GM10248 (cell line): ENCODE data around the gene CNOT4.
"Not testable (repeated sequence)": the region's sequence is repeated elsewhere in the genome, so short reads cannot be mapped to it uniquely, and the experiment has no call there.

ENCODE experiments used
- CTCF ChIA-PET: fragments of 300-600 bp; sonication (Branson Sonifier 250); formaldehyde crosslinking; extraction: SDS; loops from one replicate; lab custom pipeline; 2021; ENCODE audit warnings: antibody characterized with exemption; lab: Yijun Ruan, JAX
- POLR2A ChIA-PET: fragments of 350-650 bp; sonication (Branson Sonifier 250); formaldehyde crosslinking; extraction: SDS; loops from one replicate; lab custom pipeline; 2020; ENCODE audit warnings: antibody characterized with exemption; lab: Yijun Ruan, JAX
- DNase-seq: peaks from one replicate; pipeline ENCODE4 v3.0.0; 2012; ENCODE audit errors: extremely low spot score
- TF ChIP-seq, protein P1 (sequence below): IDR thresholded peaks from 2 replicates; pipeline ENCODE4 v1.5.1; 2012; ENCODE audit warnings: mild to moderate bottlenecking, low read depth; ENCODE audit errors: extremely low read depth, missing control alignments, control extremely low read depth

CNOT4 gene

DNA sequence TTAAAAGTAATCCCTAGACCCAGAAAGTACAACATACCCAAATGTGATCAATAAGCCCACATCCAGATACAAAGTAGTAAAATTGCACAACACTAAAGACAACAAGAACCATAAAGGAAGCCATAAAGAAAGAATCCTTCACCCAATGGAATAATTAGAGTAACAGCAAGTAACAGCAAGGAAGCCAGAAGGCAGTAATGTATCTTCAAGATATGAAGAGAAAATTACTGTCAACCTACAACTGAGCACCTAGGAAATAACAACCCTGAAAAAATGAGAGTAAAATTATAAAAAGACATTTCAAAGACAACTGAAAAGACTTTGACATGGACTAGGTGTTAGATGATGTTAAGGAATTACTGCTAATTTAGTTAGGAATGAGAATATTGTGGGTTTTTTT lies 60.5 kb downstream of the CNOT4 start:
- TF ChIP-seq, protein P1, sequence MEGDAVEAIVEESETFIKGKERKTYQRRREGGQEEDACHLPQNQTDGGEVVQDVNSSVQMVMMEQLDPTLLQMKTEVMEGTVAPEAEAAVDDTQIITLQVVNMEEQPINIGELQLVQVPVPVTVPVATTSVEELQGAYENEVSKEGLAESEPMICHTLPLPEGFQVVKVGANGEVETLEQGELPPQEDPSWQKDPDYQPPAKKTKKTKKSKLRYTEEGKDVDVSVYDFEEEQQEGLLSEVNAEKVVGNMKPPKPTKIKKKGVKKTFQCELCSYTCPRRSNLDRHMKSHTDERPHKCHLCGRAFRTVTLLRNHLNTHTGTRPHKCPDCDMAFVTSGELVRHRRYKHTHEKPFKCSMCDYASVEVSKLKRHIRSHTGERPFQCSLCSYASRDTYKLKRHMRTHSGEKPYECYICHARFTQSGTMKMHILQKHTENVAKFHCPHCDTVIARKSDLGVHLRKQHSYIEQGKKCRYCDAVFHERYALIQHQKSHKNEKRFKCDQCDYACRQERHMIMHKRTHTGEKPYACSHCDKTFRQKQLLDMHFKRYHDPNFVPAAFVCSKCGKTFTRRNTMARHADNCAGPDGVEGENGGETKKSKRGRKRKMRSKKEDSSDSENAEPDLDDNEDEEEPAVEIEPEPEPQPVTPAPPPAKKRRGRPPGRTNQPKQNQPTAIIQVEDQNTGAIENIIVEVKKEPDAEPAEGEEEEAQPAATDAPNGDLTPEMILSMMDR = no peak
- DNase-seq = no peak

DNA sequence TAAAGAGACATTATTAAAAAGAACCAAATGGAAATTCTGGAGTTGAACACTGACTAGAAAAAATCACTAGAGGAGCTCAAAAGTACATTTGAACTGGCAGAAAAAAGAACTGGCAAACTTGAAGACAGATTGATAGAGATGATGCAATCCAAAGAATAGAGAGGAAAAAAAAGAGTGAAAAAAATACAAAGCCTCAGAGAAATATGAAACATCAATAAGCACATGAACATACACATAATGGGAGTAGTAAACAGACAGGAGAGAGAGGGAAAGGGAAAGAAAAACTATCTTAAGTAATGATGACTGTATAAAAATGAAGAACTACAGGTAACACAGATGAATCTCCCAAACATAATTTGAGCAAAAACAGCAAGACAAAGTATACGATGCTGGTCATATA lies 61.1 kb downstream of the CNOT4 start:
- no peak for DNase-seq
- CTCF ChIA-PET = no interaction called here
- POLR2A ChIA-PET = no interaction called here
- TF ChIP-seq, protein P1 = no peak

More for the DNA sequence above, 60.5 kb downstream of the CNOT4 start:
- ChIA-PET POLR2A (no interaction called here), CTCF (no interaction called here)

GRCh38 chr7:135447748-135448147 lies 62.2 kb downstream of the CNOT4 start:
- TF ChIP-seq, protein P1 = no peak
- CTCF ChIA-PET = interaction anchor here (0.8 to 1.6 kb wide), 5 partner anchors 11 to 167 kb away, joined by 3 to 5 read pairs (median 4); no protein-coding TSS in a partner anchor
- POLR2A ChIA-PET = no interaction called here
- DNase-seq = no peak

DNA sequence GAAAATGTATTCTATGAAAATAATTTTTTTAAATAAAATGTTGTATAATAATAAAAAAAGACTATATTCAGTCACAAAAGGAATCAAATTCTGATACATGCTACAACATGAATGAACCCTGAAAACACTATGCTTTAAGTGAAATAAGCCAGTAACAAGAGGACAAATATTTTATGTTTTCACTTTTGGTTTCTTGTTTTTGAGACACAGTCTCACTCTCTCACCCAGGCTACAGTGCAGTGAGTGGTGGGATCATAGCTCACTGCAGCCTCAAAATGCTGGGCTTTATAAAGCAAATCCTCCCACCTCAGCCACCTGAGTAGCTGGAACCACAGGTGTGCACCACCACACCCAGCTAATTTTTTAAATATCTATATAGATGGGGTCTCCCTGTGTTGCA lies 64.2 kb downstream of the CNOT4 start:
- POLR2A ChIA-PET = interaction anchor here (0.6 kb wide), 1 partner anchor 124 kb away, joined by 4 read pairs; no protein-coding TSS in a partner anchor

GRCh38 chr7:135445266-135445665 lies 64.6 kb downstream of the CNOT4 start:
- CTCF ChIA-PET, DNase-seq: not testable (repeated sequence)
- POLR2A ChIA-PET = interaction anchor here (0.6 kb wide), 1 partner anchor 124 kb away, joined by 4 read pairs; no protein-coding TSS in a partner anchor

More for the DNA sequence above, 64.2 kb downstream of the CNOT4 start:
- CTCF ChIA-PET = no interaction called here
- DNase-seq = no peak
- TF ChIP-seq, protein P1 = no peak

- TF ChIP-seq, protein P1 = no peak
- no peak for DNase-seq
- POLR2A ChIA-PET = no interaction called here
- CTCF ChIA-PET = interaction anchor here (0.7 to 1.1 kb wide), 2 partner anchors 13 to 168 kb away, joined by 3 to 4 read pairs; no protein-coding TSS in a partner anchor
Measured at GRCh38 chr7:135441791-135442190, 68.1 kb downstream of the CNOT4 start.

- DNase-seq = no peak
- ChIA-PET CTCF (interaction anchor here (1.4 kb wide), 1 partner anchor 19 kb away, joined by 4 read pairs; no protein-coding TSS in a partner anchor), POLR2A (no interaction called here)
- TF ChIP-seq, protein P1 = no peak
Measured at GRCh38 chr7:135434047-135434446, 75.9 kb downstream of the CNOT4 start.
